Smooth muscle cell (in vitro differentiated cells): ENCODE results near the gene INAFM2. TPM values are rescaled to one million over a fixed set of nuclear protein-coding genes. Genes with fewer than 3 reads are reported as not detected.

Experiments used
- DNase-seq: peaks from one replicate; lab custom pipeline; 2025; ENCODE audit not compliant: unreplicated experiment; lab: John Stamatoyannopoulos, UW
- H2AFZ ChIP-seq: fragments of 200-600 bp; sonication (generic); 2 replicates; pipeline ENCODE4 v1.6.0; 2016; ENCODE audit warnings: antibody characterized with exemption, low read depth, mild to moderate bottlenecking
- H3F3A ChIP-seq: fragments of 200-600 bp; sonication (generic); 2 replicates; pipeline ENCODE4 v1.6.0; 2017; ENCODE audit warnings: antibody characterized with exemption, low read depth
- H3K27ac ChIP-seq: fragments of 200-600 bp; sonication (generic); 2 replicates; pipeline ENCODE4 v1.5.1; 2016; ENCODE audit warnings: low read depth, mild to moderate bottlenecking
- H3K27me3 ChIP-seq: fragments of 200-600 bp; sonication (generic); 2 replicates; pipeline ENCODE4 v1.6.1; 2016; ENCODE audit warnings: low read depth, mild to moderate bottlenecking
- H3K36me3 ChIP-seq: fragments of 200-600 bp; sonication (generic); 2 replicates; pipeline ENCODE4 v1.5.1; 2016; ENCODE audit warnings: low read depth
- H3K4me1 ChIP-seq: fragments of 200-600 bp; sonication (generic); 2 replicates; pipeline ENCODE4 v1.5.1; 2016; ENCODE audit warnings: low read depth
- H3K4me2 ChIP-seq: fragments of 200-600 bp; sonication (generic); 2 replicates; pipeline ENCODE4 v1.6.0; 2016; ENCODE audit warnings: mild to moderate bottlenecking
- H3K4me3 ChIP-seq: fragments of 200-600 bp; sonication (generic); 2 replicates; pipeline ENCODE4 v1.5.1; 2016; ENCODE audit warnings: mild to moderate bottlenecking
- H3K79me2 ChIP-seq: fragments of 200-600 bp; sonication (generic); 2 replicates; pipeline ENCODE4 v1.6.0; 2016; ENCODE audit warnings: low read depth, mild to moderate bottlenecking
- H3K9ac ChIP-seq: fragments of 200-600 bp; sonication (generic); 2 replicates; pipeline ENCODE4 v1.6.0; 2016; ENCODE audit warnings: low read depth
- H3K9me3 ChIP-seq: fragments of 200-600 bp; sonication (generic); replicated peaks from 2 replicates; pipeline ENCODE4 v1.5.1; 2016; ENCODE audit warnings: low read depth
- H4K20me1 ChIP-seq: fragments of 200-600 bp; sonication (generic); 2 replicates; pipeline ENCODE4 v1.6.0; 2016; ENCODE audit warnings: low read depth
- WGBS: methylation state at CpG from one replicate; pipeline ENCODE4 v1.1.7; 2016; ENCODE audit warnings: low lambda C conversion rate; 5-methylcytosine and 5-hydroxymethylcytosine counted together
- polyA plus RNA-seq: library from polyadenylated mRNA; unstranded; fragments of >200 nt; fragmentation: Nextera tagmentation; extraction: Ambion mirVana; gene quantifications from 2 replicates; pipeline ENCODE4 v1.2.1, GENCODE V29; 2016
- total RNA-seq: library from RNA; depleted of rRNA; stranded (reverse); fragments of >200 nt; gene quantifications from 2 replicates; pipeline ENCODE4 v1.2.3, GENCODE V29; 2014
- TF ChIP-seq, protein P1 (sequence below): fragments of 200-600 bp; sonication (generic); IDR thresholded peaks from 2 replicates; pipeline ENCODE4 v1.5.1; 2017; ENCODE audit warnings: borderline replicate concordance, mild to moderate bottlenecking, antibody characterized with exemption; ENCODE audit not compliant: insufficient read depth, poor library complexity, severe bottlenecking

Gene INAFM2
- total and polyA plus RNA-seq, 2 experiments from 2014 or later, result 23.9 to 28.1 TPM

- Histone ChIP-seq H3K27ac (no peak overlapping the region), H2AFZ (no peak overlapping the region), H3K9me3 (no peaks in the 10 kb centered on the region), H3K4me1 (no peaks in the 10 kb centered on the region), H3K9ac (no peak overlapping the region), H3K36me3 (no peaks in the 10 kb centered on the region), H3F3A (no peaks in the 10 kb centered on the region), H3K79me2 (no peaks in the 10 kb centered on the region), H3K4me2 (no peak overlapping the region), H3K4me3 (no peak overlapping the region), H3K27me3 (peaks cover 8% of the 10 kb centered on the region), H4K20me1 (no peaks in the 10 kb centered on the region)
- 87% methylated on average over 11 of the region's 11 CpGs for WGBS
- TF ChIP-seq, protein P1, sequence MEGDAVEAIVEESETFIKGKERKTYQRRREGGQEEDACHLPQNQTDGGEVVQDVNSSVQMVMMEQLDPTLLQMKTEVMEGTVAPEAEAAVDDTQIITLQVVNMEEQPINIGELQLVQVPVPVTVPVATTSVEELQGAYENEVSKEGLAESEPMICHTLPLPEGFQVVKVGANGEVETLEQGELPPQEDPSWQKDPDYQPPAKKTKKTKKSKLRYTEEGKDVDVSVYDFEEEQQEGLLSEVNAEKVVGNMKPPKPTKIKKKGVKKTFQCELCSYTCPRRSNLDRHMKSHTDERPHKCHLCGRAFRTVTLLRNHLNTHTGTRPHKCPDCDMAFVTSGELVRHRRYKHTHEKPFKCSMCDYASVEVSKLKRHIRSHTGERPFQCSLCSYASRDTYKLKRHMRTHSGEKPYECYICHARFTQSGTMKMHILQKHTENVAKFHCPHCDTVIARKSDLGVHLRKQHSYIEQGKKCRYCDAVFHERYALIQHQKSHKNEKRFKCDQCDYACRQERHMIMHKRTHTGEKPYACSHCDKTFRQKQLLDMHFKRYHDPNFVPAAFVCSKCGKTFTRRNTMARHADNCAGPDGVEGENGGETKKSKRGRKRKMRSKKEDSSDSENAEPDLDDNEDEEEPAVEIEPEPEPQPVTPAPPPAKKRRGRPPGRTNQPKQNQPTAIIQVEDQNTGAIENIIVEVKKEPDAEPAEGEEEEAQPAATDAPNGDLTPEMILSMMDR, result no peak
- DNase-seq, result no peak
Observed at GRCh38 chr15:40365624-40366456, 42.3 kb downstream of the INAFM2 start.

- Histone ChIP-seq H3F3A (no peaks in the 10 kb centered on the region), H3K9me3 (no peaks in the 10 kb centered on the region), H3K27ac (no peak overlapping the region), H3K79me2 (no peaks in the 10 kb centered on the region), H3K4me2 (no peak overlapping the region), H2AFZ (no peak overlapping the region), H3K4me3 (no peak overlapping the region), H4K20me1 (no peaks in the 10 kb centered on the region), H3K4me1 (no peaks in the 10 kb centered on the region), H3K9ac (no peak overlapping the region), H3K36me3 (no peaks in the 10 kb centered on the region), H3K27me3 (peaks cover under 1% of the 10 kb centered on the region)
- DNase-seq, result no peak
- TF ChIP-seq, protein P1, result no peak
- 95% methylated on average over 14 of the region's 14 CpGs for WGBS
Observed at GRCh38 chr15:40366457-40367370, 43.2 kb downstream of the INAFM2 start.

DNA sequence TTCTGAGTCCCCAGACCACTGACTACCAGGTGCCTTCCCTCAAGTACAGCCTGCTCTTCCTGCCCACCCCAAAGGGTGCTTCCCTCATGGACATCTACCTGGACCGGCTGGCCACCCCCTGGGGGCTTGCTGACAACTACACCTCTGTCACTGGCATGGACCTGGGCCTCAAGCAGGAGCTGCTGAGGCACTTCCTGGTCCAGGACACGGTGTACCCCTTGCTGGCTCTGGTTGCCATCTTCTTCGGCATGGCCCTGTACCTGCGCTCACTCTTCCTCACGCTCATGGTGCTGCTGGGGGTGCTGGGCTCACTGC lies 43.8 kb downstream of the INAFM2 start:
- Histone ChIP-seq H3K4me1 (no peaks in the 10 kb centered on the region), H3K36me3 (no peaks in the 10 kb centered on the region), H3K9ac (no peak overlapping the region), H3K79me2 (no peaks in the 10 kb centered on the region), H3K27ac (no peak overlapping the region), H3K4me3 (no peak overlapping the region), H4K20me1 (no peaks in the 10 kb centered on the region), H3K9me3 (no peaks in the 10 kb centered on the region), H3F3A (no peaks in the 10 kb centered on the region), H3K4me2 (no peak overlapping the region), H2AFZ (no peak overlapping the region), H3K27me3 (no peaks in the 10 kb centered on the region)
- TF ChIP-seq, protein P1, result no peak
- 85% methylated on average over 5 of the region's 5 CpGs for WGBS
- DNase-seq, result no peak
